Ishikawa (cell line): Measurements from ENCODE around the gene TAAR6.

ENCODE experiments used
- EP300 ChIP-seq: IDR thresholded peaks from 2 replicates; pipeline ENCODE4 v1.6.1; 2012; ENCODE audit warnings: borderline replicate concordance
- RAD21 ChIP-seq: IDR thresholded peaks from 2 replicates; pipeline ENCODE4 v1.6.1; 2012; ENCODE audit warnings: low read depth
- TAF1 ChIP-seq: IDR thresholded peaks from 2 replicates; pipeline ENCODE4 v1.6.1; 2012; ENCODE audit warnings: low read depth, mild to moderate bottlenecking
- TCF12 ChIP-seq: IDR thresholded peaks from 2 replicates; pipeline ENCODE4 v1.6.1; 2012; ENCODE audit warnings: low read depth
- TF ChIP-seq, protein P1 (sequence below): IDR thresholded peaks from 2 replicates; pipeline ENCODE4 v1.6.1; 2012; ENCODE audit warnings: low read depth, mild to moderate bottlenecking
- TF ChIP-seq, protein P2 (sequence below): IDR thresholded peaks from 2 replicates; pipeline ENCODE4 v1.6.1; 2012

DNA sequence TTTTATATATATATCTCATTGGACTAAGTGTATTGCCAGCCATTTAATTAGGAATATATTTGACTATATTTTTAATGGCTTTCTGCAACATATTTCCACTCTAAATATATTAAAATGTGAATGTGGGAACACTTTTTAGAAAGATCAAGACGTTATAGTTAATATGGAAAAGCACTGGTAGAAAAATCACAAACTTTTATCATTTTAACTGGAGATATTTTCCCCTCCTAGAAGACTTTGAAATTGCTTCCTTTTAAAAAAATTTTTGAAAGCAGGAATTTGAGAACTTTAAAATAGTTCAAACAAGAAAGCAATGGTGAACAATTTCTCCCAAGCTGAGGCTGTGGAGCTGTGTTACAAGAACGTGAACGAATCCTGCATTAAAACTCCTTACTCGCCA lies 32.1 kb upstream of the TAAR6 start, which contains the start of gene TAAR9:
- TF ChIP-seq, protein P1, sequence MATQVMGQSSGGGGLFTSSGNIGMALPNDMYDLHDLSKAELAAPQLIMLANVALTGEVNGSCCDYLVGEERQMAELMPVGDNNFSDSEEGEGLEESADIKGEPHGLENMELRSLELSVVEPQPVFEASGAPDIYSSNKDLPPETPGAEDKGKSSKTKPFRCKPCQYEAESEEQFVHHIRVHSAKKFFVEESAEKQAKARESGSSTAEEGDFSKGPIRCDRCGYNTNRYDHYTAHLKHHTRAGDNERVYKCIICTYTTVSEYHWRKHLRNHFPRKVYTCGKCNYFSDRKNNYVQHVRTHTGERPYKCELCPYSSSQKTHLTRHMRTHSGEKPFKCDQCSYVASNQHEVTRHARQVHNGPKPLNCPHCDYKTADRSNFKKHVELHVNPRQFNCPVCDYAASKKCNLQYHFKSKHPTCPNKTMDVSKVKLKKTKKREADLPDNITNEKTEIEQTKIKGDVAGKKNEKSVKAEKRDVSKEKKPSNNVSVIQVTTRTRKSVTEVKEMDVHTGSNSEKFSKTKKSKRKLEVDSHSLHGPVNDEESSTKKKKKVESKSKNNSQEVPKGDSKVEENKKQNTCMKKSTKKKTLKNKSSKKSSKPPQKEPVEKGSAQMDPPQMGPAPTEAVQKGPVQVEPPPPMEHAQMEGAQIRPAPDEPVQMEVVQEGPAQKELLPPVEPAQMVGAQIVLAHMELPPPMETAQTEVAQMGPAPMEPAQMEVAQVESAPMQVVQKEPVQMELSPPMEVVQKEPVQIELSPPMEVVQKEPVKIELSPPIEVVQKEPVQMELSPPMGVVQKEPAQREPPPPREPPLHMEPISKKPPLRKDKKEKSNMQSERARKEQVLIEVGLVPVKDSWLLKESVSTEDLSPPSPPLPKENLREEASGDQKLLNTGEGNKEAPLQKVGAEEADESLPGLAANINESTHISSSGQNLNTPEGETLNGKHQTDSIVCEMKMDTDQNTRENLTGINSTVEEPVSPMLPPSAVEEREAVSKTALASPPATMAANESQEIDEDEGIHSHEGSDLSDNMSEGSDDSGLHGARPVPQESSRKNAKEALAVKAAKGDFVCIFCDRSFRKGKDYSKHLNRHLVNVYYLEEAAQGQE: no peak
- TF ChIP-seq TCF12 (no peak), EP300 (no peak), RAD21 (no peak), TAF1 (no peak)
- TF ChIP-seq, protein P2, sequence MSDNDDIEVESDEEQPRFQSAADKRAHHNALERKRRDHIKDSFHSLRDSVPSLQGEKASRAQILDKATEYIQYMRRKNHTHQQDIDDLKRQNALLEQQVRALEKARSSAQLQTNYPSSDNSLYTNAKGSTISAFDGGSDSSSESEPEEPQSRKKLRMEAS: no peak
